RPMI7951 (cell line): ENCODE data around the gene HTRA3. TPM values are rescaled to one million over a fixed set of nuclear protein-coding genes. Genes with fewer than 3 reads are reported as not detected.

Experiments used
- DNase-seq: peaks from one replicate; pipeline ENCODE4 v3.0.0-alpha.2; 2012; ENCODE audit warnings: low read depth
- total RNA-seq: library from RNA; depleted of rRNA; stranded (reverse); fragments of >200 nt; shearing (Covaris generic); gene quantifications from 2 replicates; pipeline ENCODE4 v1.2.3, GENCODE V29; 2014

Gene HTRA3
- total RNA-seq, 1 experiment from 2014 or later = 7.8 TPM

- DNase-seq = no peak
Measured at GRCh38 chr4:8247047-8247930, 22.3 kb upstream of the HTRA3 start.

- DNase-seq = no peak
Measured at GRCh38 chr4:8248091-8248490, 21.5 kb upstream of the HTRA3 start.

DNA sequence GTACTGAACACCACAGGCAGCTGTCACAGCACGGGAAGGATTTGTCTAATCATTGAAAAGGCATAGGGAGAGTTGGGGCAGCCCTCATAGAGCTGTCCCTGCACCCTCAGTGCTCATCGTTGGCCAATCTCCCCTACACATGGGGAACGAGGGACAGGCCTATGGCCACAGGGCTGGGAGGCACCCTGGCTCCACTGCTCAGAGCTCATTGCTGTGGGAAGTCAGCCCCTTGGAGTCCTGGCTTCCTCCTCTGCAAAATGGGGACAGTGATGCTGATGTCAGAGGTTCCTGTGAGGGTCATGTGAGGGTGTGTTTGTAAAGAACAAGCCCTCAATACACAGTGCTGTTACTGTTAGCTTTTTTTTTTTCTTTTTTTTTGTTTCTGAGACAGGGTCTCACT lies 19.3 kb upstream of the HTRA3 start:
- DNase-seq = no peak

DNA sequence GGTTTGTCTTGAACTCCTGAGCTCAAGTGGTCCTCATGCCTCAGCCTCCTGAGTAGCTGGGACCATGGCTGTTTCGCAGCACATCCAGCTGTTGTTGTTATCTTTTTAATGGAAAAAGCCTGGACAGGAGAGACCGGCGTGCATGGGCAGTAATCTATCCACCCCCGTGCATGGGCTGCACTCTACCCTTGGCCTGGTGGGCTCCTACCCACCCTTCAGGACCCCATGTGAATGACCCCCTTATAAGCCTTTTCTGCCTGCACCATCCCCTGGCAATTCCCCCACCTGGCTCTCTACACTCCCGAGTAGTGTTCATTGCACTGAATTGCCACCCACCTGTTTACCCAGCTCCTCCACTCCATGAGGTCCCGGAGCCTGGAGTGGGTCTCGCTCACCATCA lies 18.9 kb upstream of the HTRA3 start:
- no peak for DNase-seq

DNA sequence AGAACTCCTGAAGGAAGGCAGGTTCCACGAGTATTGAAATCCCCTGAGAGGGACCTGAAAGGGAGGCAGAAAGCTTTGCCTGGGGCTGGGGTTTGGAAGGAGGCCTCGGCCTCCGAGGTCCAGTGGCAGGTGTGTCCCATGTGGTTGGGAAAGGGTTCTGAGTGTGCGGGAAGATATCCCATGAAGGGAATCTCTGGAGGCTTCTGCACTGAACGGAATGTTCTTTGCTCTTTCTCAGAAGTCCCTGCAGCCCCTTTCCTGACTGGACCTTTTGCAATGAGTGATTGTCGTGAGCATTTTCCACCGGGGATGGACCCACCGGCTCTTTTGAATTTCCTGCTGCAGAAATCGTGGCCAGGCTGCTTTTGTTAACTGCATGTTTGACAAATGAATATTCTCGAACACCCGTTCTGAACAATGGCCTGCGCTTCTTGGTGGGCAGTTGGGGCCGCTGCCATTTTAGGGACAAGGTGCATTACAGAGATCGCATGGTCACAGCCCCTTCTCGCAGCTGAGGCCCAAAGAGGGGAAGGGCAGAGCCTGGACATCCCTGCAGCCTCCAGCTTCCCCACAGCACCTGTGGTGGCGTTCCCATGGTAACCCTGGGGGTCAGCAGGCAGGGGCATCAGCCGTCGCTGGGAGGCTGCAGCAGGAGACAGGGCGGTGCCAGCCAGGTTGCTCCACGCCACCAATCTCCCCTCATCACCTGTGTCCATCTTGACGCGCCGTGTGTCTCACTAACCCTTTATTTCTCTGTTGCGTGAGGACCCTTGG lies 18.3 kb upstream of the HTRA3 start:
- DNase-seq = no peak

GRCh38 chr4:8252301-8253173 lies 17.0 kb upstream of the HTRA3 start:
- no peak for DNase-seq

GRCh38 chr4:8254076-8254475 lies 15.5 kb upstream of the HTRA3 start:
- no peak for DNase-seq

DNA sequence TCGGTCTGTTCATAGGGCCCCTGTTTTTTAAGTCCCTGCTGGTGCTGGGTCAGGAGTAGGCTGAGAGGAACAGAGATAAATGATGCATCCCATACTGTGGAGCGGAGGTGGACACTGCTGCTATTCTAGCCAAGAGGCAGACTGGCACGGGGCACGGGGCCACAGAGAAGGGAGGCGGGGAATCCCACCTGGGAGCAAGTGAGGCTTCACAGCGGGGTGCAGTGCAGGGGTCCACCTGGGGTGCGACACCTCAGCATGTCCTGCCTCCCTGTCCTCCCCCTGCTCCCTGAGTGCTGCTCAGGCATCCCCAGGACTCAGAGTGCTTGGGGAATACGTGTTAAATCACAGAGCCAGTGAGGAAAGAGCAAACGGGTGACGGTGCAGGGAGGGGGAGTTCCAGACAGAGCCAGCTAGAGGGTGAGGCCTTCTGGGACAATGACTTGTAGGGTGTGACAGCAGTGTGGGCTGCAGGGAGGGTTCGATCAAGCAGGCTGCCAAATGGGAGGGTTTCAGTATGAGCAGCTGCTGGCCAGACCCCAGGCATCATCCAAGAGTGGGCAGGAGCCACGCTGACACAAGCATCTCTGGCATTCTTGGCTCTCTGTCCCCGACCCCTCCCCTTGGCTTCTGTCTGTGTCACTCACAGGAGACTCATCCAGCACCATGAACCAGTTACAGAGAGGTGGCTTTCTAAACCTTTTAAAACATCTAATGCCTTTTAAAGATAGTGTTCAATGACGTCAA lies 13.7 kb upstream of the HTRA3 start:
- DNase-seq = no peak

DNA sequence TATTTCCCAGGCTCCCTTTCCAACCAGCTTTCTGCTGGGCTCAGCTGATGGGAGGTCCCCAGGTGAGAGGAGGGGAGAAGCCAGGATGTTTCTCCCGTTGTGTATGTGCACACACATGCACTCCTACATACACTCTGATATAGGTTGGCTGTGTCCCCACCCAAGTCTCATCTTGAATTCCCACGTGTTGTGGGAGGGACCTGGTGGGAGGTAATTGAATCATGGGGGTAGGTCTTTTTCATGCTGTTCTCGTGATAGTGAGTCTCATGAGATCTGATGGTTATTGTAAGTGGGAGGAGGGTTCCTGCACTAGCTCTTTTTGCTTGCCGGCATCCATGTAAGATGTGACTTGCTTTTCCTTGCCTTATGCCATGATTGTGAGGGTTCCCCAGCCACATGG lies 11.7 kb upstream of the HTRA3 start:
- no peak for DNase-seq

DNA sequence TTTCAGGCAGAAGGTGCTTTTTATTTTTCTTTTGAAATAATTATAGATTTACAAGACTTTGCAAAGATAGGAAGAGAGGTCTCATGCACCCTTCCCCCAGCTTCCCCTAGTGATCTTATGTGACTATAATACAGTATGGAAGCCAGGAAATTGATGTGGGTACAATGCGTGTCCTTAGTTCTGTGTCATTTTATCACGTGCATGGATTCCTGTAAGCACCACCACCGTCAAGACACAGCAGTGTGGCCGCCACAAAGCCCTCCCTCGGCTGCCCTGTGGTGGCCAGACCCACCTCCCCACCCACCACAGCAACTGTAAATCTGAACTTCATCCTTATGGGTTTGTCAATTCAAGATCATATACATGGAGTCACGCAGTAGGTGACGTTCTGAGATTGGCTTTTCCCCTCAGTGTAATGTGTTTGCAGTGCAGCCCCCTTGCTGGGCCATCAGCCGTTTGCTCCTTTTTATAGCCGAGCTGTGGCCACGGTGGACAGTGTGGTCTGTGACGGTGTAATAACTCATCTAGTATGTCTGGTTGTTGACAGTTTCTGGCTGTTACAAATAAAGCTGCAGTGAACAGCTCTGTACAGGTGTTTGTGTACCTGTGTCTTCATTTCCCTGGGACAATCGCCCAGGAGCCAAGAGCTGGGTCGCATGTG lies 10.9 kb upstream of the HTRA3 start:
- no peak for DNase-seq

DNA sequence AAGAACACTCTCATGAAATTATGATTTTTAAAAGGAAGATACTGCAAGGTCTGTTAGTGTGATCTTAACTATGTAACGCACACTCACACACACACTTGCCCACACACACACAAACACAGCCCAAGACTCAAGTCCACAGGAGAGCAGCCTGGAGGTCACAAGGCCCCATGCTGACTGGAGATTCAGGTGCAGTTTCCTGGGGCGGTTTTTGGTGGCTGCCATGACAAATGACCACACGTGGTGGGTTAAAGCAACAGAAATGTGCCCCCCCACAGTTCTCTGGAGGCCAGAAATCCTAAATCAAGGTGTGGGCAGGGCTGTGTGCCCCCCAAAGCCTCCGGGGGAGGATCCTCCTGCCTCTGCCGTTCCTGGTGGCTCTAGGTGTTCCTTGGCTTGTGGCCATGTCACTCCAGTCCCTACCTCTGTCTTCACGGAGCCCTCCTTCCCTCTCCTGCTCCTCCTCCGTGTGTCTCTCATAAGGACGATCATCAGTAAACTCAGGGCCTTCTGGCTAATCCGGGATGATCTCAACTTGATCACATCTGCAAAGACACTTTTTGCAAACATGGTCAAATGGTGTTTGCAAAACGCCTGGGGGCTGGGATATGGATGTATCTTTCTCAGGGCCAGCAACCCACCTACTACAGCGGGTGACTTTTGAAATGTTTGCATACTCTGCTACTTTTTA lies 9.7 kb upstream of the HTRA3 start:
- DNase-seq = no peak

GRCh38 chr4:8260656-8261111 lies 8.9 kb upstream of the HTRA3 start:
- peak; percentile 71 for DNase-seq

- peak; percentile 72 for DNase-seq
Measured at GRCh38 chr4:8261851-8262535, 7.6 kb upstream of the HTRA3 start.

GRCh38 chr4:8262637-8263322 lies 6.8 kb upstream of the HTRA3 start:
- DNase-seq = no peak

DNA sequence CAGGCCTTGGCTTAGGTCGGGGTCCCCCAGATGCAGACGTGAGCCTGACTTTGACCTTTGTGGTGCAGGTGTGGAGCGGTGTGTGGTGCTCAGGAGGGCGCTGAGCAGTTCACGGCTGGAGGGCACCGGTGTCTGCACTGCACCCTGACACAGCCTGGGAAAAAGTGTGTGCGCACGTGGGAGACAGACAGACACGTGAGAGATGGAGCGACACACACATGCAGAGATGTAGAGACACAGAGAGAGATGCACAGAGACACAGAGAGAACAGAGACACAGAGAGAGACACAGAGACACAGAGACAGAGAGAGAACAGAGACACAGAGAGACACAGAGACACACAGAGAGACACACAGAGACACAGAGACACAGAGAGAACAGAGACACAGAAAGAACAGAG lies 6.2 kb upstream of the HTRA3 start:
- no peak for DNase-seq

DNA sequence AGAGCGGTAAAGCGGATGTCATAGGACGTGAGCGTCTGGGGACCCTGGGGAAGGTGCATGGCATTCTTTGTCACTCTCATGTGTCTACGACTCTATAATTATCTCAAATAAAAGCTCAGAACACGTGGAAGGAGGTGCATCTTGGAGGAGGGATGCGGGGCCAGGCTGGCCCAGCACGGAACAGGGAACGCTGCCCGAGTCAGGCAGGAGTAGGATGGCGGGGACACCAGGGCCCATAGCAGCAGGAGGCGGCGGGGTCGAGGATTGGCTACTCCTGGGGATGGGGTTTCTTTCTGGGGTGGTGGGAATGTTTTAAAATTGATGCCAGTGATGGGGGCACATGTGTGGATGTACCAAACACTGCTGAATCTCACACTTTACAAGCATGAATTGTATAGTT lies 5.4 kb upstream of the HTRA3 start:
- no peak for DNase-seq

DNA sequence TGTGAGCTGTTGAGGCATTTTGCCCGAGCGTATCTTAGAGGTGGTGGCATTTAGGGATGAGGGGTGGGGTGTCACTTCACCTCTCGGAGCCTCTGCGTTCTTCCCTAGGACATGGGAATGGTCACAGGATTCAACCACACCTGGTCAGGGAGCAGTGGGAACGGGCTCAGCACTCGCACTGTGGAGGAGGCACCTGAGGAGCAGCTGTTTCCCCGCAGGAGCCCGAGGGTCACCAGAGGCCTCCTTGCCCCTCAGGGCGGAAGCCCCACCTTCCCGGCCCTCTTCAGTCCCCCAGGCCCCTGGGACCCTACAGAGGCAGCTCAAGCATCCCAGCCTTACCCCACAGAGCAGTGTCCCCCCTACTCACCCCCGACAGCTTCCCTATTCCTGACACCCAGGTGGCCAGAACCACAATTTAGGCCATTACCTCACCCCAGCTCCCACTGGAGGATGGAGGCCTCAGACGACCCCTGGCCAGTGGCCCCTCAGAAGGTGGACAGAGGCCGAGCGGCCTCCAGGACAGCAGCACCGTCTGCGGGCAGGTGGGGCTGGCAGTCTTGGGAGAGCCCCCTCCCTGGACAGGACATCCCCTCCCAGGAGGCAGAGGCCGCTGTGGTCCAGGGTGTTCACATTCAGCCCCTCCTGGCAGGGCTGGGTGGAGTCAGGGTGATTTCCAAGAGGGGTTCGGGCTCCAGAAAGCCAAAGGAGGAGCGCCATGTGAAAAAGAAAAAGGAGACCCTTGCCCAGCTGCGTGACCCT lies 4.2 kb upstream of the HTRA3 start:
- DNase-seq = no peak

DNA sequence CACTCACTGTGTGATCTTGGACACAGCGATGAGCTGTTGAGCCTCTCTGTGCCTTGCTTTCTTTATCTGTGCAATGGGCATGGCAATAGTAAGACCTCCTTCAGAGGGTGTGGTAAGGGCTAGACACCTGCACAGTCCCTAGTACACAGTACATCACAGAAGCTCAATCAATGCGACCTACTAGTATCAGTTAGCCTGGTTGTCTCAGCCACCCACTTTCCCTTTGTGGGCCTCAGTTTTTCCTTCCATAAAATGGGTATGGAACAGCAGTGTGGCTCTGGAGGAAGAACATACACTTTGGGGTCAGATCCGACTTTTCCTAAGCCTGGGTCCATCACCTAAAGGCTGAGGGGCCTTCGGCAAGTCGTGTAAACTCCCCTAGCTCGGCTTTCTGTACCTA lies 3.5 kb upstream of the HTRA3 start:
- DNase-seq = no peak
